NT2/D1 (cell line): Measurements from ENCODE around the gene TMEM242.

Experiments
- SUZ12 ChIP-seq: IDR thresholded peaks from 2 replicates; pipeline ENCODE4 v1.6.1; 2011; ENCODE audit not compliant: insufficient read length, insufficient read depth; ENCODE audit errors: extremely low read depth
- YY1 ChIP-seq: IDR thresholded peaks from 2 replicates; pipeline ENCODE4 v1.6.1; 2011; ENCODE audit not compliant: insufficient read length, insufficient read depth
- ZNF274 ChIP-seq: IDR thresholded peaks from 2 replicates; pipeline ENCODE4 v1.6.1; 2011; ENCODE audit warnings: mild to moderate bottlenecking, low read depth, low read length

DNA sequence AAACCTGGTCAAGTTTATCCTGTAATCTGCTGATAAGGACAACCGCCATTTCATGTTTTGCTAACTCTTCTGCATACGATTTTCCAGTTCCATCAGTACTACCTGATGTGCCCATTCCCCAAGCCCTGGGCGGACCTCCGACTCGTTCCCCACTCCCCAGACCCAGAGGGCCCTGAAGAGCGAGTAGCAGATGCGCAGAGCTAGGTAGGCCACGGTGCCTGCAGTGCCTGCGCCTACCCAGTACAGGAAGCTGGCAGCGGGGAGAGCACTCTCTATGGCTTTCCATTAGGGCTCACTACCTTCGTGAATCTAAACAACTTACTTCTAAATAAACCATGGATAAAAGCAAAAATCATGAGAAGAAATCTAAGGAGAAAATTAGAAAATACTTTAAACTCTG, 43.3 kb upstream of the TMEM242 start:
- TF ChIP-seq SUZ12: no peak
- no peak for TF ChIP-seq YY1
- no peak for TF ChIP-seq ZNF274
